Spinal cord (tissue), 10 donors: ENCODE measurements around the gene MIDN. TPM values are rescaled to one million over a fixed set of nuclear protein-coding genes. Genes with fewer than 3 reads are reported as not detected.

Experiments used
- DNase-seq, 6 donors: peaks; one replicate each; pipeline versions ENCODE4 v3.0.0 to v3.0.0-alpha.2; 2013 to 2015; ENCODE audit warnings: low spot score in 6 of 6, low read depth in 4 of 6
- H3K27ac ChIP-seq: one replicate; pipeline ENCODE4 v1.5.1; 2013; ENCODE audit warnings: low read depth, low read length, control low read depth
- H3K27me3 ChIP-seq: one replicate; pipeline ENCODE4 v1.6.1; 2013; ENCODE audit warnings: low read length; ENCODE audit not compliant: control insufficient read depth, insufficient read depth
- H3K36me3 ChIP-seq: one replicate; pipeline ENCODE4 v1.6.1; 2013; ENCODE audit warnings: low read length; ENCODE audit not compliant: control insufficient read depth, insufficient read depth
- H3K4me1 ChIP-seq: one replicate; pipeline ENCODE4 v1.6.1; 2013; ENCODE audit warnings: low read length; ENCODE audit not compliant: control insufficient read depth, insufficient read depth
- H3K4me3 ChIP-seq: one replicate; pipeline ENCODE4 v1.5.1; 2013; ENCODE audit warnings: low read depth, low read length, control low read depth
- H3K9me3 ChIP-seq: one replicate; pipeline ENCODE4 v1.6.1; 2013; ENCODE audit warnings: low read length; ENCODE audit not compliant: control insufficient read depth, insufficient read depth
- WGBS: methylation state at CpG from one replicate; pipeline ENCODE4 v1.1.5; 2013; ENCODE audit warnings: missing lambda C conversion rate; ENCODE audit not compliant: insufficient coverage; 5-methylcytosine and 5-hydroxymethylcytosine counted together
- polyA plus RNA-seq, 2 donors: library from polyadenylated mRNA; unstranded; fragments of 120-200 nt; gene quantifications; one replicate each; pipeline ENCODE4 v1.2.1, GENCODE V29; 2013; ENCODE audit not compliant: insufficient read length in 2 of 2
- total RNA-seq, 2 donors: library from RNA; depleted of rRNA in 1 of 2; stranded (reverse); fragments of 120-200 nt in 1 of 2; fragments of >200 nt in 1 of 2; gene quantifications; one replicate each; pipeline versions ENCODE4 v1.2.3 to v1.2.4, GENCODE V29; 2013 to 2014
- donor health status: healthy.

The MIDN gene
- total and polyA plus RNA-seq, 4 donors, result 13.3 to 97.1 (median 54.6) TPM

- H3K27me3 ChIP-seq, result no peaks in the 10 kb centered on the region
- peaks cover 47% of the 10 kb centered on the region for H3K36me3 ChIP-seq
- H3K27ac ChIP-seq, result no peak overlapping the region
- WGBS, result 80% methylated on average over 17 of the region's 18 CpGs
- peaks cover 44% of the 10 kb centered on the region for H3K4me1 ChIP-seq
- no peaks in the 10 kb centered on the region for H3K9me3 ChIP-seq
- no peak for DNase-seq
- no peak overlapping the region for H3K4me3 ChIP-seq
Observed at GRCh38 chr19:1282588-1283206, 34.3 kb downstream of the MIDN start.

GRCh38 chr19:1283207-1283916 lies 35.0 kb downstream of the MIDN start:
- Histone ChIP-seq H3K4me3 (no peak overlapping the region), H3K27ac (no peak overlapping the region), H3K9me3 (no peaks in the 10 kb centered on the region), H3K4me1 (peaks cover 50% of the 10 kb centered on the region), H3K36me3 (peaks cover 47% of the 10 kb centered on the region), H3K27me3 (no peaks in the 10 kb centered on the region)
- DNase-seq, result no peak
- 67% methylated on average over 21 of the region's 29 CpGs for WGBS

DNA sequence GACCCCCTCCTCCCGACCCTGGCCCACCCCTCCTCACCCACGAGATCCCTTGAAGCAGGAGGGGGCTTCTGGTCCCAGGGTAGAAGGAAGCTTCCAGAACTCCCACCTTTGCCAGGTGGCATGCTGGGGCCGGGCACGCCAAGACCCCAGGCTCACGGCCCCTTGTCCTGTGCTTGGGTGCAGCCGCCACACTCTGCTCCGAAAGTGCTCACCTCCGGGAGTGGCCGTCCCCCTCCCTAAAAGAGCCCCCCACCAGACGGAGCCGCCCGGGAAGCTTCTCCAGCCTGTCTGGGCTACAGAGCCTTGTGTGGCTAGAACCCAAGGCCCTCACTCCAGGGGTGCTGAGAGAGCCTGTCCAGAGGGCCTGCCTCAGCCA lies 35.5 kb downstream of the MIDN start:
- no peaks in the 10 kb centered on the region for H3K27me3 ChIP-seq
- no peaks in the 10 kb centered on the region for H3K9me3 ChIP-seq
- peaks cover 47% of the 10 kb centered on the region for H3K36me3 ChIP-seq
- no peak overlapping the region for H3K4me3 ChIP-seq
- DNase-seq, result no peak
- 91% methylated on average over 9 of the region's 12 CpGs for WGBS
- no peak overlapping the region for H3K27ac ChIP-seq
- peaks cover 55% of the 10 kb centered on the region for H3K4me1 ChIP-seq

DNA sequence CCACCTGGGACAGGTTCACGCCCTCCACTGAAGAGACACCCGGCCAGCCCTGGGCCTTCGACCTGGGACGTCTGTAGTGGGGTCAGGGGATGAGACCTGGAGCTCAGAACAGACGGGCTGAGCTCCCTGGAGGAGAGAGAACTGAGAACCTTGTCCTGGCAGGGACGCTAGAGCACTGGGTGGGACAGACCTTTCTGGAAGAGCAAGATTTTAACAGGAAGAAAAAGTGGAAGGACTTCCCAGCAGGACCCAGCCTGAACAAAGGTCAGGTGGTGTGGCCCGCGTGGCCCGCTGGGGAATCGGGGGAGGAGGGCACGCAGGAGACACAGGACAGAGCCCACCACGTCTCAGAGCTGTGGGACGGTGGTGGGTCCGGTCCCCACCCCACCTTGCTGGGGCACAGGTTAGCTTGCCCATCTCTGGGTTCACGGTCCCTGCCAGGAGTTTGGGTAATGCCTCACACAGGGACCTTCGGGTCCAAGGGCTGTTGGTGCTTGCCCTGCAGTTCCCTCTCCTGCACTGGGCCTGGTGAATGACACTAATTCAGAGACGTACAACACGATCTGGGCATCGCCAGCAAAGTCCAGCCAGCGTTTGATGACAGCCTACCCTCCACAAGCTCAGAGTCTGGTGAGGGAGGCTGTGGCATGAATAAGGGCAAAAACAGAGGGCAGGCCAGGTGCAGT lies 36.1 kb downstream of the MIDN start:
- H3K36me3 ChIP-seq, result peaks cover 47% of the 10 kb centered on the region
- peaks cover 57% of the 10 kb centered on the region for H3K4me1 ChIP-seq
- no peak overlapping the region for H3K27ac ChIP-seq
- no peaks in the 10 kb centered on the region for H3K9me3 ChIP-seq
- H3K4me3 ChIP-seq, result no peak overlapping the region
- H3K27me3 ChIP-seq, result no peaks in the 10 kb centered on the region
- DNase-seq, result no peak
- WGBS, result 86% methylated on average over 16 of the region's 20 CpGs

GRCh38 chr19:1284979-1285736 lies 36.8 kb downstream of the MIDN start:
- peak in 1 of 6 donors; percentile 23 for DNase-seq
- Histone ChIP-seq H3K9me3 (no peaks in the 10 kb centered on the region), H3K27ac (no peak overlapping the region), H3K4me3 (peak overlapping the region; percentile 9), H3K36me3 (peaks cover 46% of the 10 kb centered on the region), H3K27me3 (no peaks in the 10 kb centered on the region), H3K4me1 (peaks cover 53% of the 10 kb centered on the region)
- 10% methylated on average over 43 of the region's 51 CpGs for WGBS

DNA sequence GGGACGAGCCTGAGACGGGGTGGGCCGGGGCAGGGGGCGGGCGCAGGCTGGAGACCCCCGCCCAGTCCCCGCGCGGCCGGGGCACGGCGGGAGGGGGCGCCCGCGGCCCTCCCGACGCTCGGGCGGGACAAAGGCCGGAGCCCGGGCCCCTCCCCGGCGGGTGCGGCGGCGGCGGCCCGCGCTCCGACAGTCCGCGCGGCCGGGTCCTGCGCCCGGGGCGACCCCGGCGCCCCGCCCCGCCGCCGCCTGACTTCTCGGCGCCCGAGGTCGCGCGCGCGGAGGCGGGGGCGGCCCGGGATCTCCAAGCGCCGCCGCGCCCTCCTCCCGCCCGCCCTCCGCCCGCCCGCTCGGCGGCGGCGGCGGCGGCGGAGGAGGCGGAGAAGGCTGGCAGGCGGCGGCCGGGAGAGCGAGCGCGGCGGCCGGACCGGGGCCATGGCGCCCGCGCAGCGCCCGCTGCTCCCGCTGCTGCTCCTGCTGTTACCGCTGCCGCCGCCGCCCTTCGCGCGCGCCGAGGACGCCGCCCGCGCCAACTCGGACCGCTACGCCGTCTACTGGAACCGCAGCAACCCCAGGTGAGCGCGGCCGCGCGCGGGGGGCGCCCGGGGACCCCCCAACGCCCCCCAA lies 37.5 kb downstream of the MIDN start, which contains the start of gene EFNA2:
EFNA2 (plus strand) TSS at position 137 of the 624 bp plus-strand sequence; CDS start at position 433, 296 bp downstream.
- under 1% methylated on average over 112 of the region's 113 CpGs for WGBS
- Histone ChIP-seq H3K9me3 (no peaks in the 10 kb centered on the region), H3K4me3 (peak within 1 kb of the TSS; percentile 64), H3K27ac (no peak within 1 kb of the TSS), H3K36me3 (peaks cover 46% of the 10 kb centered on the region), H3K4me1 (peaks cover 53% of the 10 kb centered on the region), H3K27me3 (no peaks in the 10 kb centered on the region)
- peak in 2 of 6 donors; percentile 64 to 68 for DNase-seq

GRCh38 chr19:1286487-1287353 lies 38.3 kb downstream of the MIDN start:
- Histone ChIP-seq H3K4me1 (peaks cover 61% of the 10 kb centered on the region), H3K27ac (no peak overlapping the region), H3K4me3 (peak overlapping the region; percentile 64), H3K9me3 (no peaks in the 10 kb centered on the region), H3K27me3 (no peaks in the 10 kb centered on the region), H3K36me3 (peaks cover 49% of the 10 kb centered on the region)
- no peak for DNase-seq
- 13% methylated on average over 36 of the region's 38 CpGs for WGBS

GRCh38 chr19:1287354-1288225 lies 39.2 kb downstream of the MIDN start:
- Histone ChIP-seq H3K4me3 (peak overlapping the region; percentile 64), H3K9me3 (no peaks in the 10 kb centered on the region), H3K27me3 (no peaks in the 10 kb centered on the region), H3K27ac (no peak overlapping the region), H3K36me3 (peaks cover 57% of the 10 kb centered on the region), H3K4me1 (peaks cover 68% of the 10 kb centered on the region)
- no peak for DNase-seq
- WGBS, result 13% methylated on average over 49 of the region's 55 CpGs
